Progenitor cell of endocrine pancreas (in vitro differentiated cells): ENCODE data around the gene COL20A1. TPM values are rescaled to one million over a fixed set of nuclear protein-coding genes. Genes with fewer than 3 reads are reported as not detected.

Experiments
- DNase-seq: peaks from one replicate; pipeline ENCODE4 v3.0.0; 2021; ENCODE audit warnings: low spot score; ENCODE audit not compliant: unreplicated experiment
- H3K27ac Mint-ChIP-seq: 2 replicates; pipeline ENCODE4 v1.8.0; 2021; ENCODE audit warnings: mild to moderate bottlenecking, moderate library complexity, mixed read lengths
- H3K27me3 Mint-ChIP-seq: 2 replicates; pipeline ENCODE4 v1.8.0; 2021; ENCODE audit warnings: mixed read lengths
- H3K36me3 Mint-ChIP-seq: 2 replicates; pipeline ENCODE4 v1.8.0; 2022; ENCODE audit warnings: mixed read lengths; ENCODE audit not compliant: insufficient read depth
- H3K4me1 Mint-ChIP-seq: 2 replicates; pipeline ENCODE4 v1.8.0; 2021; ENCODE audit warnings: low read depth, mixed read lengths
- H3K4me3 Mint-ChIP-seq: 2 replicates; pipeline ENCODE4 v1.8.0; 2021; ENCODE audit warnings: low read depth, mild to moderate bottlenecking, moderate library complexity, mixed read lengths
- H3K9me3 Mint-ChIP-seq: 2 replicates; pipeline ENCODE4 v1.8.0; 2021; ENCODE audit warnings: low read depth, mixed read lengths
- CTCF ChIP-seq: fragments of 200-600 bp; sonication (generic); IDR thresholded peaks from one replicate; pipeline ENCODE4 v1.5.0; 2021; ENCODE audit warnings: antibody characterized with exemption, mild to moderate bottlenecking; ENCODE audit not compliant: unreplicated experiment
- total RNA-seq: library from RNA; stranded (reverse); gene quantifications from 2 replicates; pipeline ENCODE4 v1.2.1, GENCODE V29; 2021

The COL20A1 gene
- total RNA-seq, 1 donor from 2014 or later, result 0.24 TPM

GRCh38 chr20:63328718-63329275, 35.8 kb downstream of the COL20A1 start:
- TF ChIP-seq CTCF, result no peak
- H3K27me3 Mint-ChIP-seq, result peaks cover 12% of the 10 kb centered on the region
- H3K4me1 Mint-ChIP-seq, result no peaks in the 10 kb centered on the region
- no peaks in the 10 kb centered on the region for H3K36me3 Mint-ChIP-seq
- H3K27ac Mint-ChIP-seq, result no peak overlapping the region
- H3K9me3 Mint-ChIP-seq, result peaks cover 7% of the 10 kb centered on the region
- no peak overlapping the region for H3K4me3 Mint-ChIP-seq
- DNase-seq, result no peak

- H3K27me3 Mint-ChIP-seq, result peaks cover 9% of the 10 kb centered on the region
- no peaks in the 10 kb centered on the region for H3K4me1 Mint-ChIP-seq
- H3K9me3 Mint-ChIP-seq, result peaks cover 7% of the 10 kb centered on the region
Observed at GRCh38 chr20:63329331-63330083, 36.5 kb downstream of the COL20A1 start.

GRCh38 chr20:63330084-63330760, 37.2 kb downstream of the COL20A1 start:
- Mint-ChIP-seq H3K27ac (no peak overlapping the region), H3K27me3 (peaks cover 9% of the 10 kb centered on the region), H3K4me1 (no peaks in the 10 kb centered on the region), H3K9me3 (peaks cover 7% of the 10 kb centered on the region), H3K36me3 (no peaks in the 10 kb centered on the region), H3K4me3 (no peak overlapping the region)
- DNase-seq, result no peak
- TF ChIP-seq CTCF, result no peak

More at GRCh38 chr20:63329331-63330083, 36.5 kb downstream of the COL20A1 start:
- Mint-ChIP-seq H3K4me3 (no peak overlapping the region), H3K36me3 (no peaks in the 10 kb centered on the region), H3K27ac (no peak overlapping the region)
- TF ChIP-seq CTCF, result no peak
- no peak for DNase-seq

- TF ChIP-seq CTCF, result no peak
- Mint-ChIP-seq H3K4me3 (no peak overlapping the region), H3K27ac (no peak overlapping the region), H3K9me3 (peaks cover 7% of the 10 kb centered on the region), H3K36me3 (no peaks in the 10 kb centered on the region), H3K27me3 (peaks cover 14% of the 10 kb centered on the region), H3K4me1 (no peaks in the 10 kb centered on the region)
- no peak for DNase-seq
Observed at GRCh38 chr20:63330940-63331339, 38.0 kb downstream of the COL20A1 start.

GRCh38 chr20:63331741-63332400, 38.9 kb downstream of the COL20A1 start:
- Mint-ChIP-seq H3K27me3 (peaks cover 18% of the 10 kb centered on the region), H3K4me1 (no peaks in the 10 kb centered on the region), H3K36me3 (no peaks in the 10 kb centered on the region)

More at GRCh38 chr20:63331741-63332400, 38.9 kb downstream of the COL20A1 start:
- Mint-ChIP-seq H3K4me3 (no peak overlapping the region), H3K27ac (no peak overlapping the region), H3K9me3 (peaks cover 7% of the 10 kb centered on the region)
- no peak for TF ChIP-seq CTCF
- DNase-seq, result no peak
